Activated CD8-positive, alpha-beta memory T cell treated with anti-CD3 and anti-CD28 coated beads for 36 hours (primary cell): ENCODE data around the gene CSF3. TPM values are rescaled to one million over a fixed set of nuclear protein-coding genes. Genes with fewer than 3 reads are reported as not detected.

ENCODE experiments used
- CTCF ChIA-PET: fragments of 350-600 bp; sonication (Branson Sonifier 250); formaldehyde crosslinking; loops from one replicate; lab custom pipeline; 2021; ENCODE audit warnings: antibody characterized with exemption; lab: Charles Lee
- POLR2A ChIA-PET: fragments of 350-600 bp; sonication (Branson Sonifier 250); formaldehyde crosslinking; loops from one replicate; lab custom pipeline; 2021; ENCODE audit warnings: antibody characterized with exemption; lab: Charles Lee
- total RNA-seq, 2 experiments: library from RNA; stranded (reverse); gene quantifications; one replicate each; pipeline ENCODE4 v1.2.3, GENCODE V29; 2021

Gene CSF3
- total RNA-seq, 2 experiments from 2014 or later, result not detected

DNA sequence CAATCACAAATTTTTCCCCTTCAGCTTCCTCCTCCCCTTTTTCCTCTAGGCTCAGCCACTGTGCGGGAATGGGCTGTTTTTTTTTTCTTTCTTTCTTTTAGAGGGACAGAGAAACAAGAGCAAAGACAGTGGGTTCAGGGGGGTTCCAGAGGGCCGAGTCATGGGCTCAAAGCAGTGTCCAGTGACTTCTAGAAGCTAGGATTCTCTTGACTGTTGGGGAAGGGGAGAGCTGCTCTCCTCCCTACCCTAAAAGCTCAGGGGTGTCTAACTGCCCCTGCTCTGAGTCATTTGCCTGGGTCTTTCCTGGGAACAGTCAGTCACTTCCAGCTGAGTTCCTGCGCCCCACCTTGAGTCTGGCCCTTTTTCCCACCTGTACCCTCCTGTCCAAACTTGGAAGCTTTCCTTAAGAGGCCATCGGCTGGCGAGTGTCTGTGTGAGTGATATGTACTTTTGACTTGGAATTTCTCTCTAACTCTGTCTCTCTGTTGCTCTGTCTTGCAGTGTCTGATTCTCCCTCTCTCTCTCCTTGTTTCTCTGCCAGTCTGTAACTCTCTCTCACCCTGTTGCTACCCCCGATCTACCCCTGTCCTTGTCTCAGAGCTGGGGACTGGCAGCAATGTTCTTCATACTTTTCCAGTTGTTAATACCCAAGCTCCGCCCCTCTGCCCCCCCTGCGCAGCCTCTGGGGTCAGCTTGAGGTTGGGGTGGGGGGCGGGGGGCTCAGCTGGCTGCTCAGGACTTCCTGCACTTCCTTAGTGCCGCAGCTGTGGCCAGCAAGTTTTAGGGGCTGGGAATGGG lies 49.9 kb downstream of the CSF3 start:
- ChIA-PET POLR2A (interaction anchor here (1.5 to 1.6 kb wide), 2 partner anchors 11 kb away, joined by 3 to 4 read pairs; partner anchors contain the start of gene MED24), CTCF (interaction anchor here (0.6 to 3.5 kb wide), 6 partner anchors 10 to 599 kb away, joined by 3 to 32 read pairs (median 3); no protein-coding TSS in a partner anchor)

DNA sequence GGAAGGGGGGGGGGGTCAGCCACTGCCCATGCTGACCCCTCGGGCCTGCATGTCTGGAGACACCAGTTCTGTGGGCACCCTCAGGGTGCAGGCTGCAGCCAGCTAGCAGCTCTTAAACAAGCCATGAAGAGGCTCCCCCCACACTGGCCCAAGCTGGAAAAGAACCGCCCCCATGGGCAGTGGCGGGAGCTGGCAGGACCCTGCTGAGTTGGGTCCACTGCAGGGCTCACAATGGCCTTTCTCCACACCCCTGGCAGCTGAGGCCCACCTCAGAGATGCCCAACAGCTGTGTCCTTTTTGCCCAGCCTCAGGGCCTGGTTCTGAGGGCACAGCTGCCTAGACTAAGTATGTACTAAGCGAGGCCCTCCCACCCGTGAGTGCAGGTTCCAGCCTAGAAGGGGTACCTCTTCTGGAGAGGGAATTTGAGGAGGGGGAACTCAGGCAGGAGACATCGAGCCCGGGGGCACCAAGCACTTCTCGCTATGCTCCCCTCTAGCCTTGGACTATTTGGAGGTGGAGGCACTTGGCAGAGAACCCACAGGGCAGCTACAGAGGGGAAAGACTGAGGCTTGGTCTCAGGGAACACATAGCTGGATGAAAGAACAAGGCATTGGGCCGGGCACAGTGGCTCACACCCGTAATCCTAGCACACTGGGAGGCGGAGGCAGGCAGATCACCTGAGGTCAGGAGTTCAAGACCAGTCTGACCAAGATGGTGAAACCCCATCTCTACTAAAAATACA lies 50.7 kb downstream of the CSF3 start:
- POLR2A ChIA-PET, result interaction anchor here (1.5 to 1.6 kb wide), 2 partner anchors 10 to 12 kb away, joined by 3 to 4 read pairs; partner anchors contain the start of gene MED24

More for the DNA sequence above, 50.7 kb downstream of the CSF3 start:
- CTCF ChIA-PET, result interaction anchor here (0.7 to 3.5 kb wide), 5 partner anchors 10 to 108 kb away, joined by 3 to 32 read pairs (median 3); no protein-coding TSS in a partner anchor

Other genes with a start within 250 kb of the CSF3 start
- gene IKZF3, start 151.1 kb upstream of the CSF3 start, total RNA-seq, result 10 to 100 TPM; 92.3 to 93.0 TPM
- gene ZPBP2, start 147.2 kb upstream of the CSF3 start, total RNA-seq, result under 1 TPM; 0.42 to 0.44 TPM
- 10 to 100 TPM; 12.0 to 13.4 TPM for gene GSDMB, start 96.8 kb upstream of the CSF3 start, total RNA-seq
- gene ORMDL3, start 87.8 kb upstream of the CSF3 start, total RNA-seq, result 10 to 100 TPM; 57.2 to 58.2 TPM
- not detected for gene LRRC3C, start 87.7 kb upstream of the CSF3 start, total RNA-seq
- under 1 TPM; 0.08 to 0.10 TPM for gene GSDMA, start 52.4 kb upstream of the CSF3 start, total RNA-seq
- gene PSMD3, start 34.6 kb upstream of the CSF3 start, total RNA-seq, result 100 to 1,000 TPM; 193 to 197 TPM
- 100 to 1,000 TPM; 115 to 121 TPM for gene MED24, start 39.0 kb downstream of the CSF3 start, total RNA-seq
- 10 to 100 TPM; 11.6 to 12.6 TPM for gene THRA, start 47.5 kb downstream of the CSF3 start, total RNA-seq
- 1 to 10 TPM; 7.7 to 8.3 TPM for gene NR1D1, start 85.1 kb downstream of the CSF3 start, total RNA-seq
- 10 to 100 TPM; 80.5 to 84.8 TPM for gene MSL1, start 106.5 kb downstream of the CSF3 start, total RNA-seq
- 10 to 100 TPM; 87.3 to 89.1 TPM for gene CASC3, start 125.1 kb downstream of the CSF3 start, total RNA-seq
- gene RAPGEFL1, start 162.0 kb downstream of the CSF3 start, total RNA-seq, result 1 to 10 TPM; 5.1 to 5.4 TPM
- gene WIPF2, start 203.9 kb downstream of the CSF3 start, total RNA-seq, result 10 to 100 TPM; 18.9 to 20.4 TPM